Fibroblast of the conjunctiva (primary cell): ENCODE measurements around the gene IL6R.
"Not testable (repeated sequence)": the region's sequence is repeated elsewhere in the genome, so short reads cannot be mapped to it uniquely, and the experiment has no call there.

Experiments used
- DNase-seq: peaks from one replicate; pipeline ENCODE4 v3.0.0-alpha.2; 2010; ENCODE audit warnings: low read depth

Gene IL6R

GRCh38 chr1:154404984-154405746, at the start of gene IL6R:
Gene IL6R (plus strand): TSS chr1:154405343. CDS start chr1:154405630, 287 bp downstream.
- peak; percentile 79 for DNase-seq

DNA sequence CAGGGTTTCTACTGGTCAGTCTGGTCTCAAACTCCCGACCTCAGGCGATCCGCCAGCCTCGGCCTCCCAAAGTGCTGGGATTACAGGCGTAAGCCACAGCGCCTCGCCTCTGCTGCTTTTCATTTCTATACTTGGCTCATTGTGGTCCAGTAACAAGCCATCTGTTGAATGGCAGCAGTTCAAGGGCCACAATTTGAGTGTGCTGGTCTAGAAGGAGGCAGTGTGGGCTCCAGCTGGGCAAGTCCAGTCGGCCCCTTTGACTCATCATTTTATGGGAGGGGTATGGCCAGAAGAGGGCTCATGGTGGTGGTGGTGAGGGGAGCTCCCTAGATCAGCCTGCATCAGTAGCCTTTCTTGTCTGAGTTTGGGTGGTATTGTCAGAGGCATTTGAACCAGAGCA, 46.6 kb upstream of the IL6R start:
- no peak for DNase-seq

DNA sequence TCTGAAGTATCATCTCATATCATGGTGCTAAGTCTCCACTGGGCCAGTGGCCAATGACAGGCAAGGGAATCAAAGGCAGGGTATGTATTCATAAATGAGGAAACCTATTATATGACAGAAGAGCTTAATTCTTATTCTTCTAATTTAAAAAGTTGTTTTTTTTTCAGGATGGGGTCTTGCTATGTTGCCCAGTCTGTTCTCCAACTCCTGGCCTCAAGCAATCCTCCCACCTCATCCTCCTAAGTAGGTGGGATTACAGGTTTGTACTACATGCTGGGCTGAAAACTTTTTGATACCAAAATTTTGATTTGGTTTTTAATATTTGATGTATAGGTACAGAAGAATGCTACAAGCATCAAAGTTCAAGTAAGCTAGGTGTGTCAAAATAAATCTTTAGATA, 44.9 kb upstream of the IL6R start:
- DNase-seq = no peak

GRCh38 chr1:154360881-154361280, 44.3 kb upstream of the IL6R start:
- DNase-seq = not testable (repeated sequence)

- DNase-seq = no peak
Measured at GRCh38 chr1:154361357-154361756, 43.8 kb upstream of the IL6R start.

GRCh38 chr1:154371436-154371835, 33.7 kb upstream of the IL6R start:
- no peak for DNase-seq

DNA sequence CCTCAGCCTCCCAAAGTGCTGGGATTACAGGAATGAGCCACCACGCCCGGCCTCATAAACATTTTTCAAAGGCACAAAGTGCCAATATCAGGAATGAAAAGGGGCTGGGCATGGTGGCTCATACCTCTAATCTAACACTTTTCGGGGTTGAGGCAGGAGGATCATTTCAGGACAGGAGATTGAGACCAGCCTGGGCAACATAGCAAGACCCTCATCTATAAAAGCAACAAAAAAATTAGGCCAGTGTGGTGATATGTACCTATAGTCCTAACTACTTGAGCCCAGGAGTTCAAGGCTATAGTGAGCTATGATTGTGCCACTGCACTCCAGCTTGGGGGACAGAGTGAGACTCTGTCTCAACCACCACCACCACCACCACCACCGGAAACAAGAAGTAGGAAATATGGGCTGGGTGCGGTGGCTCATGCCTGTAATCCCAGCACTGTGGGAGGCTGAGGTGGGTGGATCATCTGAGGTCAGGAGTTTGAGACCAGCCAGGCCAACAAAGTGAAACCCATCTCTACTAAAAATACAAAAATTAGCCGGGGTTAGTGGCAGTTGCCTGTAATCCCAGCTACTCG, 31.3 kb upstream of the IL6R start:
- not testable (repeated sequence) for DNase-seq

GRCh38 chr1:154379301-154379700, 25.8 kb upstream of the IL6R start:
- no peak for DNase-seq

DNA sequence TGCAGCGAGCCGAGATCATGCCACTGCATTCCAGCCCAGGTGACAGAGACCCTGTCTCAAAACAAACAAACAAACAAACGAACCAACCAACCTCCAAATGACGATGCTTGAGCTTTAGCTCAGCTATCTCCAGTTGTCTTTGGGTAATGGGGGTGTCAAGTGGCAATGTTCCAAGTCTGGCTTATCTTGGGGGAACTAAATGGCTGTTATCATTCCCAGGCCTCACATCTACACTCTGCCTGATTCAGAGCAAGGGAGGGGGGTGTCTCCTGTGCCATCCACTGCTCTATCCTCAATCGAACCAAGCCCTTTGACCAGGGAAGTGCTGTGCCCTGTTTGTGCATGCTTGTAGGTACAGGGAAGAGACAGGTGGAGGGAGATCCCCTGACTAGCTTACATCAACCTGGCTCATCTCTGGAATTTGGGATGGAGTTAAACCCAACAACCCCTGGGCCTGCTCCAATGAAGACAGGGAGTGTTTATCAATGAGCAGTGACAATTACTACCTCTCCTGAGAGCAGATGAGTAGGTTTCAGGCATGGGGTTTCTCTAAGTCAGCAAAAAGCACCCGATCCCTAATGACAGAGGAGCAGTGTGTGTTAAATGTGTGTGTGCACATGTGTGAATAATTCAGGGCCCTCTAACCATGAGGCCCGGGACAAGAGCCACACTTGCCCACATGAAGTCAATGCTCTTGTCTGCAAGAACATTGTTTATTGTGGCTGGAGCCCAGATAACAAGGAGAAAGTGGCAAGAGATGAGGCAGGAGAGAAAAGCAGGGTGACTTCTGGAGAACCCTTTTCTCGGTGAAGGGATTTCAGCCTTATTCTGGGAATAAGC, 20.3 kb upstream of the IL6R start:
- no peak for DNase-seq

- DNase-seq = no peak
Measured at GRCh38 chr1:154386643-154387352, 18.3 kb upstream of the IL6R start.

- no peak for DNase-seq
Measured at GRCh38 chr1:154391086-154391770, 13.9 kb upstream of the IL6R start.

GRCh38 chr1:154398141-154398540, 7.0 kb upstream of the IL6R start:
- no peak for DNase-seq

- no peak for DNase-seq
Measured at GRCh38 chr1:154398678-154399077, 6.5 kb upstream of the IL6R start.

- DNase-seq = no peak
Measured at GRCh38 chr1:154400381-154400801, 4.8 kb upstream of the IL6R start.

GRCh38 chr1:154402409-154402921, 2.7 kb upstream of the IL6R start:
- no peak for DNase-seq

GRCh38 chr1:154403261-154403943, 1.7 kb upstream of the IL6R start:
- no peak for DNase-seq

- DNase-seq = no peak
Measured at GRCh38 chr1:154403983-154404382, 1.2 kb upstream of the IL6R start.

DNA sequence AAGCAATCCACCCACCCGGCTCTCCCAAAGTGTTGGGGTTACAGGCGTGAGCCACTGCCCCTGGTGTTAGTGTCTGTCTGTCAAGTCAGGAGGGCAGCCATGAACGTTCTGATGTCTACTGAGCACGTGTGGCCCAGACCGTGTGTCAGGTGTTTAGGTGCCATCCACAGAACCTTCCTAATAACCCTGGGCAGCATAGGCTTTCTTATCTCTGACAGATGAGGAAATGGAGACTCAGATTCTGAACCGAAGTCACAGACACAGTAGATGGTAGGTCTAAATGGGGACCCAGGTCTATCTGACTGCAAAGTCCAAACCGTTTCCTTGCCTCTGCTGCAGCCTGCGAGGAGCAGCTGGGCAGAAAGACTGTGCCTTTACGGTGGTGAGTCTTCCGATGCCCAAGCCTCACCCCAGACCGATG, 622 bp upstream of the IL6R start:
- no peak for DNase-seq

GRCh38 chr1:154405747-154406571, 816 bp downstream of the IL6R start:
- DNase-seq = no peak

DNA sequence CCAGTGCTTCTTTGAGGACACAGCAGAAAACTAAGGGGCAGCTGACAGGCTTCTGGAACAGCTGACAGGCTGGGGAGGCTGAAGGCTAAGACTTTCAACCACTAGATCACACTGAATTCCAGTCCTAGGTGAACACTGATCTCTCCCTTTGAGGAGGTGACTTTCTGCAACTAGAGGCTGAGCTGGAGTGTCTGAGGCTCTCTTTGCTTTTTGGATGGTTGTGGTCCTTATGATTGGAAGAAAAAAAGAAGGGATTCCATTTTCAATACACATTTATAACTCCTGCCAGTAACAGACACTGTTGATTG, 1.4 kb downstream of the IL6R start:
- no peak for DNase-seq
